ENCODE data around the gene QDPR.

Gene QDPR

GRCh38 chr4:17480210-17480927 is 31.5 kb downstream of the QDPR start:
- TF ChIP-seq, protein P1, sequence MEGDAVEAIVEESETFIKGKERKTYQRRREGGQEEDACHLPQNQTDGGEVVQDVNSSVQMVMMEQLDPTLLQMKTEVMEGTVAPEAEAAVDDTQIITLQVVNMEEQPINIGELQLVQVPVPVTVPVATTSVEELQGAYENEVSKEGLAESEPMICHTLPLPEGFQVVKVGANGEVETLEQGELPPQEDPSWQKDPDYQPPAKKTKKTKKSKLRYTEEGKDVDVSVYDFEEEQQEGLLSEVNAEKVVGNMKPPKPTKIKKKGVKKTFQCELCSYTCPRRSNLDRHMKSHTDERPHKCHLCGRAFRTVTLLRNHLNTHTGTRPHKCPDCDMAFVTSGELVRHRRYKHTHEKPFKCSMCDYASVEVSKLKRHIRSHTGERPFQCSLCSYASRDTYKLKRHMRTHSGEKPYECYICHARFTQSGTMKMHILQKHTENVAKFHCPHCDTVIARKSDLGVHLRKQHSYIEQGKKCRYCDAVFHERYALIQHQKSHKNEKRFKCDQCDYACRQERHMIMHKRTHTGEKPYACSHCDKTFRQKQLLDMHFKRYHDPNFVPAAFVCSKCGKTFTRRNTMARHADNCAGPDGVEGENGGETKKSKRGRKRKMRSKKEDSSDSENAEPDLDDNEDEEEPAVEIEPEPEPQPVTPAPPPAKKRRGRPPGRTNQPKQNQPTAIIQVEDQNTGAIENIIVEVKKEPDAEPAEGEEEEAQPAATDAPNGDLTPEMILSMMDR (conservative IDR thresholded peaks at IDR 0.05; ENCODE audit: low read length), result no peak
- no peak overlapping the region for H3K4me3 ChIP-seq (ENCODE audit: low read length)
- DNase-seq (ENCODE audit: low read depth), result no peak

GRCh38 chr4:17477774-17478472 is 34.0 kb downstream of the QDPR start:
- H3K4me3 ChIP-seq (ENCODE audit: low read length), result no peak overlapping the region
- TF ChIP-seq, protein P1 (conservative IDR thresholded peaks at IDR 0.05; ENCODE audit: low read length), result no peak
- DNase-seq (ENCODE audit: low read depth), result no peak

GRCh38 chr4:17476853-17477252 is 35.0 kb downstream of the QDPR start:
- no peak for DNase-seq (ENCODE audit: low read depth)
- TF ChIP-seq, protein P1 (conservative IDR thresholded peaks at IDR 0.05; ENCODE audit: low read length), result no peak
- H3K4me3 ChIP-seq (ENCODE audit: low read length), result no peak overlapping the region

- H3K4me3 ChIP-seq (ENCODE audit: low read length), result no peak overlapping the region
- TF ChIP-seq, protein P1 (conservative IDR thresholded peaks at IDR 0.05; ENCODE audit: low read length), result no peak
- DNase-seq (ENCODE audit: low read depth), result peak; percentile 11
These were observed 36.4 kb downstream of the QDPR start for GRCh38 chr4:17475481-17475880.

- peak; percentile 5 for DNase-seq (ENCODE audit: low read depth)
- H3K4me3 ChIP-seq (ENCODE audit: low read length), result no peak overlapping the region
- TF ChIP-seq, protein P1 (conservative IDR thresholded peaks at IDR 0.05; ENCODE audit: low read length), result no peak
These were observed 41.8 kb downstream of the QDPR start for GRCh38 chr4:17469931-17470674.

GRCh38 chr4:17468619-17469221 is 43.2 kb downstream of the QDPR start:
- TF ChIP-seq, protein P1 (conservative IDR thresholded peaks at IDR 0.05; ENCODE audit: low read length), result peak; percentile 59
- DNase-seq (ENCODE audit: low read depth), result peak; percentile 59

More at GRCh38 chr4:17468619-17469221, 43.2 kb downstream of the QDPR start:
- no peak overlapping the region for H3K4me3 ChIP-seq (ENCODE audit: low read length)
